ENCODE data around the gene ASPM.
"Not testable (repeated sequence)": the region's sequence is repeated elsewhere in the genome, so short reads cannot be mapped to it uniquely, and the experiment has no call there.

ASPM gene

DNA sequence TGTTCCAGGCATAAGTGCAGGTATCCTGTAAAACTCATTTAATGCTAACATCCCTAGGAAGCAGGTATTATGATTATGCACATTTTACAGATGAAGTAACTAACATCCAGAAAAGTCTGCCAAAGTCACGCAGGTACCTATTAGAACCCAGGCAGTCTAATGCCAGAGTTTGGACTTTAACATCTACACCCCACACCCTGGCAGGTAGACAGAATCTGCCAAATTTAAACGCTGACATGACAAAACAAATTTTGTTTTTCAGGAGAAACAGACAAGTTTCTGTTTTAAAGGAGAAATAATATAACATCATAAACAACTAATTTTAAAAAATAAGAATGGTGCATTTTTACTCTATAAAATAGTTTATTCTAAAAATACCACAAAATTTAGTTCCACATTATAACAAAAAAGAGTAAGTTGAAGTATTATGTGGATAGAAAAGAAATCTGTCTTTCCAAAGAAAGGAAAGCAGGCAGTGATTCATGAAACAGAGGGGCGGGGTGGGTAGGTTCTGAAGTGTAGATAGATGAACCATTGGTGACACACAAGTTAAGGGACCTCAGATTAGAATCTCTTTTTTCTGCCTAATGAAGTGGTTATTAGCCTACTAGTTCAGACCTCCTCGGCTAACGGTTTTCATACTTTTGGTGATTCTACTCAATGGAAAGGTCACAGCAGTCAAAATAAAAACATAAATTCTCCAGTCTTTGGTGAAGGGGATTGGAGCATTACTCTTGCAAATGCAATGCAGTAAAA is 1.7 kb downstream of the ASPM start:
- DNase-seq = no peak

DNA sequence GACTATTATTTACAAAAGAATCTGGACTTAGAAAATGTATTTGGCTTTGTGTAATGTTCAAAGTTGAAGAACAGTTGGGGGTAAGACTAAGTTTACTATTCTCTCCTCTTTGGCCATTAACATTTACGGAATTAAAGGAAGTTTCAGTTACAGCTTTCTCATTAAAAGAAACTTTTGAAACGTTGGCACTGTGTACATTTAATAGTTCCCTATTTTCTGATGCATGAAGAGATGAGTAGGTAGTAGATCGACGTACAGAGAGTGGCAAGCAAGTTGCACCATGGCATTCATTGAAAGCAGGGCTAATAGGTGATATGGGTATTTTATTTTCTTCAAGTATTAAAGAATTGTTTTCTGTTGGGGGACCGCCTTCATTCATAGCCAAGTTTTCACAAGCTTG is 3.2 kb downstream of the ASPM start:
- no peak for DNase-seq

DNA sequence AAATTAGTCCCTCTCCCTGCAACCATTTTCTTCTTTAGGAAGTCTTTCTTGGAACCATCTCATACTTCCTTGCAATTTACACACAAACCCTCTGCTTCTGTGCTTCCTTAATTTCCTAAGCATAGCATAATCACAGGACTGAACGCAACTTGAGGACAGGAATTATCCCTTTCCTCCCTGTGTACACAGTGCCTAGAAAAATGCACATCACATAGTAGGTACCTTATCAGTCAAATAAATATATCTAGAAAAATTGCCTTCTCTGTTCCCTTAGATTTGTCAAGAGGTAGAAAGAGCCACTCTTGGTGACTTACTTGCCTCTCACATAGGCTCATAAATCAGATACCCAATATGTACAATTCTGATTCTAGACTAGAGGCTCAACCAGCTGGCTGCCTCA is 4.9 kb downstream of the ASPM start:
- DNase-seq = no peak

DNA sequence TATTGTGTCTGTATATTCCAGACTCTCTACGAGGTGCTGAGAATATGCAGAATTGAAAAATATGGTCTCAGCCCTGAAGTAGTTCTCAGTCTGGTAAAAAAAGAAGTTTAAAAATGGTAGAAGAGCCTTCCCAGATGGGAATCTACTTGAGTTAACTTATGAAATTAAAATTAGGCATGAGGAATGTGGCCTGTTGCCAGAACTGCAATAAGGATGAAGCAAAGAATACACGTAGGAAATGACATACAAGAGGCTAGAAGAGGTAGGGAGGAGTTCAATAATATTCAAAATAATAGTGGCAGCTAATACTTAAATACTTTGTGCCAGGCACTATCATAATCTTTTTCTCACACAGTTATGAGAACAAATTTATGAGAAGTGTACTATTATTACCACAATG is 6.3 kb downstream of the ASPM start:
- DNase-seq = no peak

DNA sequence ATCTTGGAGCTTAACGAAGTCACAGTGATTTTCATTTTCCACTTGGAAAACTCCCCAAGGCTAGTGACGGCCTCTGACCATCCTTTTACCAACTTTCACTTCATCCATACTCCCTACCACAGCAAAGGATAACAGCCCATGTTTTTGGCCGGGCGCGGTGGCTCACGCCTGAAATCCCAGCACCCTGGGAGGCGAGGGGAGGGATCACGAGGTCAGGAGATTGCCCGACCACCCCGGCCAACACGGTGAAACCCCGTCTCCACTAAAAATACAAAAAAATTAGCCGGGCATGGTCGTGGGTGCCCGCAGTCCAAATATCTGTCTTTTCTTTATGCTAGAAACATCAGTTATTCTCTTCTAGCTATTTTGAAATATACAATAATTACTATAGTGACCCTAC is 7.3 kb downstream of the ASPM start:
- no peak for DNase-seq

DNA sequence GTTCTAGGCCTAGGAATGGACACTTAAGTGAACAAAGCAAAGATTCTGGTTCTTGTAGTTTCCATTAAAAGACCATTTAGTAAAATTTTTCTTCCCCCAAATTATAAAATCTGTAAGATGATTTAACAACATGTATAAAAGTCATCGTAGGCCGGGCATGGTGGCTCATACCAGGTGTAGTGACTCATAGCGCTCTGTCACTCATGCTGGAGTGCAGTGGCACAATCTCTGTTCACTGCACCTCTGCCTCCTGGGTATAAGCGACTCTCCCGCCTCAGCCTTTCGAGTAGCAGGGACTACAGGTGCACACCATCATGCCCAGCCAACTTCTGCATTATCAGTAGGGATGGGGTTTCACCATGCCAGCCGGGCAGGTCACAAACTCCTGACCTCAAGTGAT is 9.1 kb downstream of the ASPM start:
- DNase-seq = no peak

DNA sequence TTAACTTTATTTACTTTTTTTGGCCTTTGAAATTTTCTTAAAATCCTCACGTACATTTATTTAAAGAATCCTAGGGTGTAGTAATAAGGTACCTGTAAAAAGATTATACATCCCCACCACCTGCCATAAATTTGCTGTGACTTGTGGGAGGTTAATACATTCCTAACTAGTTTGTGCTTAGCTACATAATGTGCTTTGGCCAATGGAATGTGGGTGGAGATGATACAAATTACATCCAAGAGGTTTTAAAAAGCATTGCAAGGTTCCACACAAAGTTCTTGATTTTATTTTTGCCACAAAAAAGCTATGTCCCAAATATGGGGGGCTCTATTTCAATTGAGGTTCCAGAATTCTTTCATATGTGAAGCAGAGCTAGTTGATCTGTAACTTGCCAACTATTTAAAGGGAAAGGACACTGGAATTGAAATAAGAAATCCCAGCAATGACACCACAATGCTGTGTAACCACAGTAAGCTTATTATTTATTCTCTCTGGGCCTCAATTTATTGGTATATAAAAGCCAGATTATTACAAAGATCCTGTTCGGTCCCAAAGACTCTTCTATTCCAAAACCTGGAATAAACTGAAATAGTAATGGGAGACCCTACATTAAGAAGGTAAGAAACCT is 15.7 kb downstream of the ASPM start:
- no peak for DNase-seq

DNA sequence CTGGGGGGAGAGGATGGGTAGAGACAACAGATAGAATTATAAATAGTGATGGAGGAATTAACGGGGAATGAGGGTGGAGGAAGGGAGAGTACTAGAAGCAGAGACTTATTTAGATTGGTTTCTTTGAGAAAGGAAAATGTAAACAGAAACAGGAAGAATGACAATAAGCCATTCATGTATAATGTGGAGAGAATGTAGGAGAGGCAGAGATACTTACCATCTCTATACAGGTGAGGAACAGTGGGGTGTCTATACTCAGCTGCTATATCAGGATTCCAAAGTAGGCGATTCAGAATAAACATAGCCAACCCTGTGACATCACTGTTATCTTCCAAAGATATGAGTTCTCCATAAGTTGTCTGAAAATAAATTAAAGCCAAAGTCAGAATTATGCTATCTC is 16.8 kb downstream of the ASPM start:
- no peak for DNase-seq

DNA sequence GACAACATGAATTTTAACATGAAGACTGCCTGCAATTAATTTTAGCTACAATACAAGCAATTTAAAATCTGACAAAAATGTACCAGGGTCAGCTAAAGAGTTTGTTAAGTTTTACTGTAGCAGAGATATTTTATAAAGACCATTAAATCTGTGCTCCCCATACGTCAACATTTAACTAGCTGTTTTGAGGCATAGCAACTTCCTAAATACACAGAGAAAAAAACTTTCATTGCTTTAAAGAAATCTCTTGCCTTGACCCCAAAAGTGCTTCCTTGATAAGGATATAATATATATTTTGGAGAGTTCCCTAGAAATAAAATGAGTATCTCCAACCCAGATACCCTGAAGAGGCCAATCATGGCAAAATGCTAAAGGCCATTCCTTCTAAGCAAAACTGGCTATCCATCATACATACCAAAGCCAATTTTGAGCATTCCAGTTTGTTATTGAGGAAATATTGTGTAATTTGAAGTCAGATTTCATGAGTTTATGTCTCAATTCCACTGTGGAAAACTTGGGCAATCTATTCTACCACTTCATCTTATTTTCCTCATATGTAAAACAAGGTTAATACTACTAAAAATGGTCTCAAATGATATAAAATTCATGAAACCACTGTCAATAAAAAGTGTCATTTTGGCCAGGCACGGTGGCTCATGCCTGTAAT is 19.1 kb downstream of the ASPM start:
- DNase-seq = no peak

DNA sequence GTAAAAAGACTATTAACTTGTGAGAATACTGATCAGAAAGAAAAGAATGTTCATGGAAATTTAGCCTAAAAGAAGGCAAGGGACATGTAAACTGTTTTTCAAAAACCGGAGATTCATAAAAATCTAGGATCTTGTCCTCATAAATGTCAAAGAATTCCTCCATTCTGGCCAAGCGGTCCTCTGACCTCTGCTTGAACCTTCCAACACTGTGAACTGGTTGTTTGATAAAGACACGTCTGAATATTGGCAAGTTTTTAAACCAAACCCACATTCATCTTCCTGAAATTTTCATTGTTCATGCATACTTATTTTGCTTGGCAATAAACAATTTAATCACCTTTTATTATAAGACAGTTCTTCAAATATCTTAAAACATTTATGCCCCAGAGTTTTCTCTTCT is 19.8 kb downstream of the ASPM start:
- DNase-seq = no peak

DNA sequence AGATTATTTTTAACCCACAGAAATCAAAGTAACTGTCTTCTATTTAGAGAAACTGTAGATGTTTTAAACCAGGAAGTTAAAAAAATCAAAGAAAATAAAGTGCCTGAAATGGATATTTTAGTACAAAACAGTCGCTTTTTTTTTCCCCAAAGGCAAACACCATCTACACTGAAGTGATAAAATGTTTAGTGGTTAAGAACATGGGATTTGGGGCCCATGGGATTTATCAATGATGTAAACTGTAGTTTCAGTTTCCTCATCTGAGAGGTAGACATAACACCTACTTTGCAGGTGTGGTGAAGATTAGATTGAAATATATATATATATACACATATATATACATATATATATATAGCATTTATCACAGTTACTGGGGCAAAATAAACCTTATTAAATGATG is 22.1 kb downstream of the ASPM start:
- DNase-seq = no peak

DNA sequence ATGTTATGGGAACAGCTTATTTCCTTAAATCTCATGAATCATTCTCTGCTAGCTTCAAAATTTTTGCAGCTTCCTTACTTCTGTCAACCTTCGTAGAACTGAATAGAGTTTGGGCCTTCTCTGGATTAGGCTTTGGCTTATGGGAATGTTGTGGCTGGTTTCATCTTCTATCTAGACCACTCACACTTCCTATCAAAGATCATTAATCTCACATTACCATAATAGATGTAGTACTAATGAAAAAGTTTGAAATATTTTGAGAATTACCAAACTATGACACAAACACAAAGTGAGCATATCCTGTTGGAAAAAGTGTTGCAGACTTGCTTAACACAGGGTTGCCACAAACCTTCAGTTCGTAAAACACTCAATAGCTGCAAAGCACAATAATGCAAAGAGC is 30.3 kb downstream of the ASPM start:
- no peak for DNase-seq

DNA sequence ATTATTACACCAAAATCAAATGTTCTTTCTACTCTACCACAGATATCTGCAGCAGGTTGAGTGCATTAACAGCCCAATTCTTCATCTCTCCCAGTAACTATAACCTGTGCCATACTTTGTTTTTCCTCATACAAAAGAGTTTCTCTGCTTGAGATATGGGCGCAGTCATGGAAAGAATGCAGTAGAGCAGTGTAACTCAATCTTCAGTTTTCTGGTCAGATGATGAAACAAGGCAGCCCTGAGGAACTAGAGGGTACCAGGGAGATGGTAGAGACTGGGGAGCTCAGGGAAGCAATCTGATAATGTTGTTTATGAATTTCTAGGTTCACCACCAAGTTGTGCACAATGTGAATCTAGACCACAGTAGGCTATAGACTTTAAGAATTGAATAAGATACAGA is 39.6 kb downstream of the ASPM start:
- no peak for DNase-seq

DNA sequence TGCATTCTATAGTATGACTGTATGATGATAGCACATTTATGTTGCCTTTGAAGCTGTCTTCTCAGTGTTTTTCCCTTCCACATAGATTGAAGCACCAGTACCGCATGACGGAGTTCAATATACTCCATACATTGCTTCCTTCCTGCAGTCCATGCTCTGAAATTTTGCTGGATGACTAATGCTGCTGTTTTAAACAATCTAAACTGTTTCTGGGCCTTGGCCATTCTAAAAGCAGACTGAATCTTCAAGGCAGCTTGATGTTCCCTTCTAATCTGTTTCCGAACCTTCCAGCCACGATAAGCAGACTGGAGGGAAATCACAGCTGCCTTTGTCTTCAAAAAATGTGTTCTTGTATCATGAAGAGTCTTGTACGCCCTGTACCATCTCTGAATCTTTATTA is 43.2 kb downstream of the ASPM start:
- DNase-seq = no peak

DNA sequence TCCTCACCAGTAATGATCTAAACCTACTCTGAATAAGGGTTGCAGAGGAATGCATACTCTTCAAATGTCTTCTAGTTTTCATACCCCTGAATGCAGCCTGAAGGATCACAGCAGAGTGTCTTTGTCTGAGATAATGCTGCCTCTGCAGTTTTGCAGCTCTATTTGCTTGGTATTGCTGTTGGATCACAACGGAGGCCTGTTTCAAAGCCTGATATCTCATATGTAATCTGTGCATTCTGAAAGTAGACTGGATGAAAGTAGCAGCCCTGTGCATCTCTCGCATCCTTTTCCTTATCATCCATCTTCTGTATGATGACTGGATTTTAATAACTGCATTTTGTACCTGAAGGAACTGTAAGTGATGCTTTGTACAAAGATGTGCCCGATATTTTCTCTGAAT is 44.5 kb downstream of the ASPM start:
- no peak for DNase-seq

DNA sequence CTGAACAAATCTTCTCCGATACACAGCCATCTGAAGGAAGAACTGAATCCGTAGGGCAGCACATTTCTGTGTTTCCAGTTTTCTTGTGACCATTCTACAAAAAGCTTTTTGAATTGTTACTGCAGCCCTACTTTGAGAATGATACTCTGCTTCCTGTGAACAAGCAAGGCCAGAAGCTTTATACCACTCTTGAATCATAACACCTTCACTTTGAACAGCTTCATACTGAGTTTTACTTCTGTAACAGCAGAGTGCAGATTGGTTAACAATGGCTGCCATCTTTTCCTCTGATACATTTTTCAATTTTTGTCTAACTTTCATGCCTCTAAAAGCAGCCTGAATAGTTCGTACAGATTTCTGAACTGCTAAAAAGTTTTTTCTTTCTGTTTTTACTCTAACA is 45.8 kb downstream of the ASPM start:
- DNase-seq = no peak

DNA sequence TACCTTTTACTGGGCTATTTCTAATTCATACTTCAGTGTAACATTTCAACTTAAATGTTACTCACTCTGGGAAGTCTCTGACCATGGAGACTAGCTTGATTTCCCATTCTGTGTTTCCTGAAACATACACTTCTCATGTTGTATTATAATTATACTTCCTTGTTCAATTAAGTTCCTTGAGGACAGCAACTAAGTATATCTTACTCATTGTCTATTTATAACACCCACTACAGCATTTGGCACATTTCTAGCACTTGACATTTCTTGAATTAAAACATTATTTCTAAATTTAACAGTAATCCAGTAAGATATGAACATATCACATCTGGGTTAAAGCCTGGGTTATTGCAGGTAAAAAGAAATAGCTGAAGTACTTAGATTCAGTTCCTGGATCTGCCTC is 47.0 kb downstream of the ASPM start:
- no peak for DNase-seq

DNA sequence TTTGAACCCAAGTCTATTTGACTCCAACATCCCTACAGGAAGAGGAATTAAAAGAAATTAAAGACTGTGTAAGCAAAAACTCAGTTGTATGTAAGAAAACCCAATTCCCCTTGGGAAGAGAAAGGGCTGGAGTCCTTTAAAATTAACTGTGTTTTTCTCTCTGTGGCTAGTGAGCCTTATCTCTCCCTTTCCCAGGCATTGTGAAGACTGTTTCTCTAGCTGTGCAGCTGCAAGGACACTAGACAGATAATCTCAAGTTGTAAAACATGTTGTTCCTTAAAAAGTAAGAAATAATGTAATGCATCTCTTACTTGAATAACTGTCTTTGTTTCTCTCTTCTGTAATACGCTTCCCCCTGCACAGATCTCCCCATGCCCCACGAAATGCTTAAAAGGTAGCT is 49.5 kb downstream of the ASPM start:
- DNase-seq = not testable (repeated sequence)

DNA sequence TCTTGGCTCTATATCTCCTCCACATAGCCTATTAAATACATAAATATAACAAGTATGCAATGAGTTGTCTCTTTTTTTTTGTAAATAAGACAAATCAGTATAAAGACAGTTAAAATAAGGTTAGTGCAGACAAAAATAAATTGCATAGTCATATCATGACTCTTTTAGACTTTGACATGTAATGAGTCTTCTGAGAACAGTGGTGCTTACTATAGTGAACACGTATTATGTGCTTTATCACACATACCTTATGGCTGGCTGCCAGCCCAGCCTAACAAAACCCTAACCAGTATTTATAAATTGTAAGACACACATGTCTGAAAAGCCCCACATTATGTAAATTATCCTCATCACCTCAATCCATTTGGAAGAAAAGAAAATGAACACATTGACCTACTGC is 50.3 kb downstream of the ASPM start:
- no peak for DNase-seq

DNA sequence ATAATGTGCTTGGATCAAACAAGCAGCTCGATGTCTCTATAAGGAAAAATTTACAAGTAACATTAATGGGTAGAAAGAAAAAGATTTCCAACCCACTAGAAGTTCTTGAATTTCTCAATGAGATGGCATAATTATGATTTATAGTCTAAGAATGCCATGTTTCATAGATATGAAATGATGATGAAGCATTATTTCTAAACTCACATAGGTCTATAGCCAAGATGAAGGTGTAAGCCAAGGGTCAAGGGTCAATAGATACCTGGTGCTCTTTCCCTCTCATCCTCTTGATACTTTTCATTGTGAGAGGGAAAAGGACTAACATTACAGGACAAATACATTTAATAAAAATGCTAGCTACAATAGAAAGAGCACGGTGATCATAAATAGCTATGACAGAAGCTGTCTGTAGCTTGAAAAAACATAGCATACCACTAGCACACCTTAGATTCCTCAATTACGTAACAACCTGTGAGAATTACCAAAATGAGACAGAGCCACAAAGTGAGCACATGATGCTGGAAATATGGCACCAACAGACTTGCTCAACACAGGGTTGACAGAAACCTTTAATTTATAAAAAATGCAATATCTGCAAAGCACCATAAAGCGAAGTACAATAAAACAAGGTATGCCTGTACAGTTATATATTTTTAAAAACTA is 53.1 kb downstream of the ASPM start:
- no peak for DNase-seq

DNA sequence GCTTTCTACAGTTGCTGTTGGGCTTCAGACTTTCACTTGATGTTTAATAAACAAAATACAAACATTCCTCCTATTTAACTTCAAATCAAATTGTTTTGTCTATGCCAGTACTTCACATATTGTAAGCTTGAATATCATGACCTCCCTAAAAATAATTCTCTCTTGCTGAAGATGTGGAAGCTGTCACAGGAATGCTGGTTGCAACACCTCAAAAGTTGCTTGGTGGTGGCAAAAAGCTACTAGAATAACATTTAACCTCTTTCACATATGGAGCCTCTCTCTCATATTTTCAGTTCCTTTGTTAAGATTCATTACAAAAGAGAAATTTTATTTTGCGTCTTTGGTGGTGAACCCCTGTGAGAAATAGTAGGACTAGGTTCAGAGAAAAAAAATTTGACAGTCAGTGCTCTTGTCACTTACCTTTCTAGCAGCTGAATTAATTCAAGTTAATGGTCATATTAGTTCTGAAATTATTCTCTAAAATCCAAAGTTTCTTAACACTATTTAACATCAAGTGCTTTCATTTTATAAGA is 53.9 kb downstream of the ASPM start:
- no peak for DNase-seq

DNA sequence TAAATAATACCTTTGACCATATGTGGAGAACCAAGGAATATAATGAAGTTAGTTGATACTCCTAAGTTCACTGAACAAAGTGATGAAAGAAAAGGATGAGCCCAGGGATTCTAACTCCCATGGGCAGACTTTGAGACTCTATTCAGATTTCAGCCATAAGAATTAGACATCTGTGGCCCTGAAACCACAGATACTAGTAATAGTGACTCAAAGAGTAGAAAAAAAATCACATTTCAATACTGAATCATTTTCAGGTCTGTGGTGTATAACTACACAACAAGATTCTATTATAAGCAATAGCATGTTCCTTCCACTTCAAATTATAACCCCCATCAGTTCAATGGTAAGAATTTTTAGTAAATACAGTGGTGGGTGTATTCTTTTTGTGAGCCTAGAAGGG is 63.0 kb downstream of the ASPM start:
- DNase-seq = no peak

DNA sequence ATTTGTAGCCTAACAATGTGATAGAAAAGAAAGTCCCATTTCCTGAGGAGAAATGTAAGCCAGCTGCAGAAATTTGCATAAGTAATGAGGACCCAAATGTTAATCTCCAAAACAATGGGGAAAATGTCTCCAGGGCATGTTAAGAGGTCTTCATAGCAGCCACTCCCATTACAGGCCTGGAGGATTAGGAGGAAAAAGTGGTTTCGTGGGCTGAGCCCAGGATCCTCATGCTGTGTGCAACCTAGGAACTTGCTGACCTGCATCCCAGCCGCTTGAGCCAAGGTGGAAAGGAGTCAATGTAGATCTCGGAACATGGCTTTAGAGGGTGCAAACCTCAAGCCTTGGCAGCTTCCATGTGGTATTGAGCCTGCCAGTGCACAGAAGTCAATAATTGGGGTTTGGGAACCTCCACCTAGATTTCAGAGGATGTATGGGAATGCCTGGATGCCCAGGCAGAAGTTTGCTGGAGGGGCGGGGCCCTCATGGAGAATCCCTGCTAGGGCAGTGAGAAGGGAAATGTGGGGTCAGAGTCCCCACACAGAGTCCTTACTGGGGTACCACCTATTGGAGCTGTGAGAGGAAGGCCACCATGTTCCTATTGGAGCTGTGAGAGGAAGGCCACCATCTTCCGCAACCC is 65.2 kb downstream of the ASPM start:
- DNase-seq = no peak
